Measurements from ENCODE around the gene CEBPZ. TPM values are rescaled to one million over a fixed set of nuclear protein-coding genes. Genes with fewer than 3 reads are reported as not detected.
A peak's percentile ranks its signal among the peaks of the same experiment; 100 is the strongest.

Gene CEBPZ
- polyA plus RNA-seq (ENCODE audit: insufficient read length in 12 of 12) = 10 to 100 TPM in 11 of 12 donors, not detected in 1; 37.6 to 71.1 (median 42.7) TPM
- long read RNA-seq, donor 1, transcript CEBPZ-203 (5 exons, 611 nt) = major isoform, 21 of 92 reads
- long read RNA-seq, donor 1, partial matches to known transcripts = 67 of 92 reads
- long read RNA-seq, donor 1, other reads (novel, unspliced or antisense) = 0 of 92 reads
- long read RNA-seq, donor 2, transcript CEBPZ-201 (16 exons, 3,463 nt) = minor isoform, 7 of 64 reads
- long read RNA-seq, donor 2, transcript CEBPZ-203 (5 exons, 611 nt) = major isoform, 8 of 64 reads
- long read RNA-seq, donor 2, partial matches to known transcripts = 49 of 64 reads
- long read RNA-seq, donor 2, other reads (novel, unspliced or antisense) = 0 of 64 reads
- long read RNA-seq, donor 3, partial matches to known transcripts = 0 of 6 reads
- long read RNA-seq, donor 3, other reads (novel, unspliced or antisense) = 0 of 6 reads
- long read RNA-seq, donor 4, transcript CEBPZ-203 (5 exons, 611 nt) = major isoform, 6 of 9 reads
- long read RNA-seq, donor 4, partial matches to known transcripts = 0 of 9 reads
- long read RNA-seq, donor 4, other reads (novel, unspliced or antisense) = 0 of 9 reads
- long read RNA-seq, donor 5, transcript CEBPZ-203 (5 exons, 611 nt) = minor isoform, 6 of 51 reads
- long read RNA-seq, donor 5, transcript CEBPZ-201 (16 exons, 3,463 nt) = major isoform, 7 of 51 reads
- long read RNA-seq, donor 5, partial matches to known transcripts = 38 of 51 reads
- long read RNA-seq, donor 5, other reads (novel, unspliced or antisense) = 0 of 51 reads
- long read RNA-seq, donor 6, transcript CEBPZ-203 (5 exons, 611 nt) = major isoform, 5 of 21 reads
- long read RNA-seq, donor 6, partial matches to known transcripts = 8 of 21 reads
- long read RNA-seq, donor 6, other reads (novel, unspliced or antisense) = 7 of 21 reads
- long read RNA-seq, donor 7, transcript CEBPZ-201 (16 exons, 3,463 nt) = major isoform, 5 of 8 reads
- long read RNA-seq, donor 7, partial matches to known transcripts = 0 of 8 reads
- long read RNA-seq, donor 7, other reads (novel, unspliced or antisense) = 0 of 8 reads
- long read RNA-seq, donor 8, transcript CEBPZ-203 (5 exons, 611 nt) = major isoform, 14 of 29 reads
- long read RNA-seq, donor 8, partial matches to known transcripts = 12 of 29 reads
- long read RNA-seq, donor 8, other reads (novel, unspliced or antisense) = 0 of 29 reads
- long read RNA-seq, donor 9, transcript CEBPZ-203 (5 exons, 611 nt) = major isoform, 5 of 21 reads
- long read RNA-seq, donor 9, partial matches to known transcripts = 15 of 21 reads
- long read RNA-seq, donor 9, other reads (novel, unspliced or antisense) = 0 of 21 reads
- long read RNA-seq, donor 10, transcript CEBPZ-203 (5 exons, 611 nt) = minor isoform, 6 of 50 reads
- long read RNA-seq, donor 10, transcript CEBPZ-201 (16 exons, 3,463 nt) = major isoform, 7 of 50 reads
- long read RNA-seq, donor 10, partial matches to known transcripts = 37 of 50 reads
- long read RNA-seq, donor 10, other reads (novel, unspliced or antisense) = 0 of 50 reads
- long read RNA-seq, donor 11, transcript CEBPZ-201 (16 exons, 3,463 nt) = major isoform, 8 of 37 reads
- long read RNA-seq, donor 11, transcript CEBPZ-203 (5 exons, 611 nt) = major isoform, 8 of 37 reads
- long read RNA-seq, donor 11, partial matches to known transcripts = 21 of 37 reads
- long read RNA-seq, donor 11, other reads (novel, unspliced or antisense) = 0 of 37 reads

- DNase-seq = peak; percentile 94
Observed at GRCh38 chr2:37231241-37232130, at the start of gene CEBPZ, which contains the start of gene NDUFAF7. TSS of gene CEBPZ (minus strand) at chr2:37231596. CDS start at chr2:37231567, 29 bp downstream. TSS of gene NDUFAF7 (plus strand) at chr2:37231658. CDS start at chr2:37231706, 48 bp downstream.

- no peak for DNase-seq
Observed at GRCh38 chr2:37276291-37276690, 44.9 kb upstream of the CEBPZ start.

- DNase-seq = no peak
Observed at GRCh38 chr2:37274359-37274965, 43.1 kb upstream of the CEBPZ start.

GRCh38 chr2:37271376-37272067 lies 40.1 kb upstream of the CEBPZ start:
- no peak for DNase-seq

- DNase-seq = no peak
Observed at GRCh38 chr2:37268111-37268510, 36.7 kb upstream of the CEBPZ start.

- DNase-seq = no peak
Observed at GRCh38 chr2:37267685-37268084, 36.3 kb upstream of the CEBPZ start.

GRCh38 chr2:37263839-37264238 lies 32.4 kb upstream of the CEBPZ start:
- DNase-seq = no peak

- no peak for DNase-seq
Observed at GRCh38 chr2:37262522-37262921, 31.1 kb upstream of the CEBPZ start.

- no peak for DNase-seq
Observed at GRCh38 chr2:37250869-37251740, 19.7 kb upstream of the CEBPZ start.

GRCh38 chr2:37246205-37246604 lies 14.8 kb upstream of the CEBPZ start:
- no peak for DNase-seq

- DNase-seq = no peak
Observed at GRCh38 chr2:37244755-37245154, 13.4 kb upstream of the CEBPZ start.

GRCh38 chr2:37244017-37244416 lies 12.6 kb upstream of the CEBPZ start:
- DNase-seq = no peak

GRCh38 chr2:37243435-37243834 lies 12.0 kb upstream of the CEBPZ start:
- no peak for DNase-seq

GRCh38 chr2:37232131-37232933 lies 936 bp upstream of the CEBPZ start:
- peak; percentile 20 for DNase-seq

GRCh38 chr2:37230581-37230980 lies 815 bp downstream of the CEBPZ start:
- peak; percentile 2 for DNase-seq

GRCh38 chr2:37228788-37229187 lies 2.6 kb downstream of the CEBPZ start:
- no peak for DNase-seq

- DNase-seq = no peak
Observed at GRCh38 chr2:37226863-37227262, 4.5 kb downstream of the CEBPZ start.

Data from muscle of arm (tissue), 14 donors.